Esophagus muscularis mucosa (tissue), 4 donors: ENCODE data around the gene OR52H1. TPM values are rescaled to one million over a fixed set of nuclear protein-coding genes. Genes with fewer than 3 reads are reported as not detected.
A peak's percentile ranks its signal among the peaks of the same experiment; 100 is the strongest.

Experiments used
- DNase-seq: peaks from one replicate; pipeline ENCODE4 v3.0.0-alpha.2; 2017; ENCODE audit errors: extremely low spot score
- H3K27ac ChIP-seq, 4 donors: fragments of 200-600 bp; sonication (generic); replicated peaks in 1 of 4; 1 replicate in 3 of 4; 2 replicates in 1 of 4; pipeline ENCODE4 v1.5.1; 2016 to 2019; ENCODE audit warnings: mild to moderate bottlenecking in 1 of 4
- H3K27me3 ChIP-seq, 4 donors: fragments of 200-600 bp; sonication (generic); one replicate each; pipeline versions ENCODE4 v1.5.1 to v1.6.0; 2016 to 2019
- H3K36me3 ChIP-seq, 4 donors: fragments of 200-600 bp; sonication (generic); one replicate each; pipeline ENCODE4 v1.5.1; 2016 to 2019
- H3K4me1 ChIP-seq, 4 donors: fragments of 200-600 bp; sonication (generic); one replicate each; pipeline ENCODE4 v1.5.1; 2016 to 2019
- H3K4me3 ChIP-seq, 4 donors: fragments of 200-600 bp; sonication (generic); 1 replicate in 2 of 4; 2 replicates in 2 of 4; pipeline ENCODE4 v1.5.1; 2016 to 2019; ENCODE audit warnings: mild to moderate bottlenecking in 4 of 4, moderate library complexity in 1 of 4
- H3K9me3 ChIP-seq, 4 donors: fragments of 200-600 bp; sonication (generic); 1 replicate in 3 of 4; 2 replicates in 1 of 4; pipeline ENCODE4 v1.5.1; 2016 to 2019
- EP300 ChIP-seq: sonication (generic); formaldehyde crosslinking; IDR thresholded peaks from one replicate; pipeline ENCODE4 v1.6.1; 2017; ENCODE audit warnings: antibody characterized with exemption
- POLR2A ChIP-seq: fragments of 450-650 bp; IDR thresholded peaks from one replicate; pipeline ENCODE4 v1.6.1; 2017; ENCODE audit warnings: antibody characterized with exemption, moderate library complexity, mild to moderate bottlenecking, low read depth
- POLR2AphosphoS5 ChIP-seq, 2 donors: sonication (generic); formaldehyde crosslinking; IDR thresholded peaks; one replicate each; pipeline ENCODE4 v1.6.1; 2017; ENCODE audit warnings: antibody characterized with exemption in 2 of 2
- WGBS: methylation state at CpG from one replicate; pipeline ENCODE4 v1.1.5; 2018; 5-methylcytosine and 5-hydroxymethylcytosine counted together
- intact Hi-C: fragments of 100-400 bp; cut with DNase I; formaldehyde crosslinking; loops from one replicate; pipeline ENCODE4 v1.15.1; 2023
- total RNA-seq, 4 donors: library from RNA; depleted of rRNA; stranded (reverse); fragments of >200 nt; gene quantifications; one replicate each; pipeline versions ENCODE4 v1.1.0 to v1.2.1, GENCODE V29; 2016
- TF ChIP-seq, protein P1 (sequence below), 3 experiments: fragments of 200-600 bp in 2 of 3; fragments of 450-650 bp in 1 of 3; sonication (generic) in 2 of 3; IDR thresholded peaks; one replicate each; pipeline ENCODE4 v1.5.1; 2017 to 2019; ENCODE audit warnings: antibody characterized with exemption in 3 of 3, mild to moderate bottlenecking in 2 of 3, moderate library complexity in 1 of 3

Gene OR52H1
- total RNA-seq: not detected

DNA sequence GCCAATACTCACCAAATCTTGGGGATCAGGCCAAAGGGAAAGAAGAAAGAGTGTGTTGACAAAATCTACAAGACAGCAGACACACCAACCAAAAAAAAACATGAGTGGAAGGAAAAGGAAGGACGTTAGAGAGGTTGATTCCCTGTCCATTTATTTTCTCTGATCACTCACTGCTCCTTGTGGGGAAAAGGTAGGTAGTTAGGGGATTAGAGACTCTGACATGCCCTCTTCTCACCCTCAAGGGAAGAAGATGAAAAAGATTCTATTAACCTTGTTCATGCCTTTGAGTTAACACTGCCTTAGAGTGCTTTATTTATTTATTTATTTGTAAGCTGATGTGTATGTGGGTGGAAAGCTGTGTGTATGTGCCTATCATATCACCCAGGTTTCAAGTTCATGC is at the start of gene OR52H1:
Gene OR52H1 (minus strand): TSS at position 101 of the 400 bp plus-strand sequence. CDS start 3,035 bp downstream, outside the sequence.
- no peak within 1 kb of the TSS for H3K27ac ChIP-seq
- intact Hi-C loops: no loop called here
- TF ChIP-seq, protein P1, sequence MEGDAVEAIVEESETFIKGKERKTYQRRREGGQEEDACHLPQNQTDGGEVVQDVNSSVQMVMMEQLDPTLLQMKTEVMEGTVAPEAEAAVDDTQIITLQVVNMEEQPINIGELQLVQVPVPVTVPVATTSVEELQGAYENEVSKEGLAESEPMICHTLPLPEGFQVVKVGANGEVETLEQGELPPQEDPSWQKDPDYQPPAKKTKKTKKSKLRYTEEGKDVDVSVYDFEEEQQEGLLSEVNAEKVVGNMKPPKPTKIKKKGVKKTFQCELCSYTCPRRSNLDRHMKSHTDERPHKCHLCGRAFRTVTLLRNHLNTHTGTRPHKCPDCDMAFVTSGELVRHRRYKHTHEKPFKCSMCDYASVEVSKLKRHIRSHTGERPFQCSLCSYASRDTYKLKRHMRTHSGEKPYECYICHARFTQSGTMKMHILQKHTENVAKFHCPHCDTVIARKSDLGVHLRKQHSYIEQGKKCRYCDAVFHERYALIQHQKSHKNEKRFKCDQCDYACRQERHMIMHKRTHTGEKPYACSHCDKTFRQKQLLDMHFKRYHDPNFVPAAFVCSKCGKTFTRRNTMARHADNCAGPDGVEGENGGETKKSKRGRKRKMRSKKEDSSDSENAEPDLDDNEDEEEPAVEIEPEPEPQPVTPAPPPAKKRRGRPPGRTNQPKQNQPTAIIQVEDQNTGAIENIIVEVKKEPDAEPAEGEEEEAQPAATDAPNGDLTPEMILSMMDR (IDR thresholded peaks at IDR 0.05): no peak
- TF ChIP-seq EP300: no peak
- no peak for TF ChIP-seq POLR2AphosphoS5 (IDR thresholded peaks at IDR 0.05)
- TF ChIP-seq POLR2A: no peak
- H3K4me1 ChIP-seq: no peaks in the 10 kb centered on the region
- H3K27me3 ChIP-seq: no peaks in the 10 kb centered on the region
- DNase-seq: no peak
- no peak within 1 kb of the TSS for H3K4me3 ChIP-seq
- WGBS: 50% methylated on average over 1 of the region's 1 CpG
- no peaks in the 10 kb centered on the region for H3K9me3 ChIP-seq
- H3K36me3 ChIP-seq: no peaks in the 10 kb centered on the region

DNA sequence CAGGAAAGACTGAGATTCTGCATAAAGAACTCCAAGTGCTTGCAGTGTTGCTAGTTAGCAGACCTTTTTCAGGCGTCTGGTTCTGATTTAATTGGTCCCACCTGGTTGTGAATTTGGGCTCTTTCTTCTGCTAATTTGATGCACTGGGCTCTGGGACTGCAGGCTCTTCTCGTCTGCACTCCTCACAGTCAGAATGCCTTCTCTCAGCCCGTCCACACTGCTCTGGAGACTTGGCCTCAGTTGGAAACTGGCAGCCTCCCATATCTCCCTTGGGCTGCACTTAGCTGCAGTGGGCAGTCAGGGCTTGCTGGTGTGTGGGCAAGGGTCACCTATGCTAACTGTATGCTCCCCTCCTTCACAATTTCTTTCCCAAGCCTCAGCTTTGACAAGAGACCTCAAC is 49.6 kb upstream of the OR52H1 start:
- TF ChIP-seq EP300: no peak
- TF ChIP-seq POLR2A: no peak
- TF ChIP-seq POLR2AphosphoS5 (IDR thresholded peaks at IDR 0.05): no peak
- TF ChIP-seq, protein P1 (IDR thresholded peaks at IDR 0.05): no peak
- no peaks in the 10 kb centered on the region for H3K9me3 ChIP-seq
- WGBS: 34% methylated on average over 3 of the region's 3 CpGs
- peak overlapping the region in 2 of 4 donors; percentile 1 to 69 for H3K27ac ChIP-seq
- peaks cover 4 to 44% (median 33%) of the 10 kb centered on the region in 4 donors for H3K4me1 ChIP-seq
- no peak for DNase-seq
- H3K36me3 ChIP-seq: no peaks in the 10 kb centered on the region
- no peaks in the 10 kb centered on the region for H3K27me3 ChIP-seq
- intact Hi-C loops: no loop called here
- H3K4me3 ChIP-seq: no peak overlapping the region

DNA sequence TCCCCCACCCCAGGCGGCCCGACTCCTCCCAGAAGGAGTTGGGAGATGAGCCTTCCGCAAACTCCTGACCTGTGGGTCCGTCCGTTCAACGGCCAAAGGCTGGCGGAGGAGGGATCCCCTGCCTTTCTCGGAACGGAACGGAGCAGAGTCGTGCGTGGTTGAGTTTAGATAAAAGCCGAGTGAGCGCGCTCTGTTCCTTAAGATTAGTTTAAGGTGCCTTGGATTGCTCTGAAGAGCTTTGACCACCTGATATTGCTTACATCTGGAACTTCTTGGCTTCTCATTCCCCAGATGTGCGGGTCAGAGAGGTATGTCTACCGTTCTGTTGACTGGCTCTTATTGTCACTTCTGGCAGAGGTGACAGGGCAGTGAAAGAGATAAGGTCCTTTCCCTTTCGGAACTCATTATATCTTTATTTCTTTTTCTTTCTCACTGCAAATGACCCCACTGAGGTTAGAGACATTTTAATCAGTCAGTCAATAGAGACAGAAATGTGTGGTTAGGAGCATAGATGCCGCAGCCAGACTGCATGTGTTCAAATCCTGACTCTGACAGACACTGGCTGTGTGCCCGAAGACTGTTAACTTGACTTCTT is 48.4 kb upstream of the OR52H1 start, which contains the start of gene TRIM6:
Gene TRIM6 (plus strand): TSS at position 31 of the 595 bp plus-strand sequence. CDS start 261 bp downstream, at position 292.
- Histone ChIP-seq H3K9me3 (no peaks in the 10 kb centered on the region), H3K4me3 (peak within 1 kb of the TSS; percentile 45 to 64 (median 60)), H3K36me3 (no peaks in the 10 kb centered on the region), H3K27me3 (no peaks in the 10 kb centered on the region), H3K27ac (peak within 1 kb of the TSS; percentile 69 to 78 (median 73)), H3K4me1 (peaks cover 4 to 44% (median 33%) of the 10 kb centered on the region in 4 donors)
- no peak for DNase-seq
- intact Hi-C loops: no loop called here
- WGBS: 7% methylated on average over 10 of the region's 20 CpGs
- TF ChIP-seq EP300: no peak
- TF ChIP-seq, protein P1 (IDR thresholded peaks at IDR 0.05): no peak
- peak in 1 of 2 donors; percentile 30 for TF ChIP-seq POLR2AphosphoS5 (IDR thresholded peaks at IDR 0.05)
- no peak for TF ChIP-seq POLR2A

DNA sequence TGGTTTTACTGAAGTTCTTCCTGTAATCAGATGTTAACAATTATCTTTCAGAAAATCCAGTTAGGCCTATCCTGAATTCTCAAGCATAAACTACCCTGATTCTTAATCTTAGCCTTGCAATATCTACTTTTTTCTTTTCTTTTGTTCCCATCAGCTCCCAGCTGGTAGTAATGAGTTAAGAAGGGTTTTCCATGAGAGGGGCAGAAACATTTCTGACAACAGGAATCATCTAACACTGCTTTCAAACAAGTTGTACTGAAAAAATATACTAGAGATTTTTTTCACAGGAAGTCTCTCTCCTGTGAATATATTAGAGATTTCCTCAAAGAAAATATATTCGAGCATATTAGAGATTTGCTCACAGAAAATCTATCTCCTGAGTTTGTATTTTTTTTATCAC is 44.8 kb upstream of the OR52H1 start:
- intact Hi-C loops: no loop called here

More for the DNA sequence above, 44.8 kb upstream of the OR52H1 start:
- no peak for DNase-seq
- WGBS: 46% methylated on average over 1 of the region's 1 CpG
- Histone ChIP-seq H3K4me3 (no peak overlapping the region), H3K9me3 (no peaks in the 10 kb centered on the region), H3K36me3 (no peaks in the 10 kb centered on the region), H3K27ac (no peak overlapping the region), H3K27me3 (no peaks in the 10 kb centered on the region), H3K4me1 (peaks cover 4 to 21% (median 17%) of the 10 kb centered on the region in 4 donors)
- no peak for TF ChIP-seq EP300
- TF ChIP-seq POLR2AphosphoS5 (IDR thresholded peaks at IDR 0.05): no peak
- TF ChIP-seq, protein P1 (IDR thresholded peaks at IDR 0.05): no peak
- no peak for TF ChIP-seq POLR2A
